GM12878 (cell line): Measurements from ENCODE around the gene ZNF783.
"Not testable (repeated sequence)": the region's sequence is repeated elsewhere in the genome, so short reads cannot be mapped to it uniquely, and the experiment has no call there.

Experiments
- NR2C1 ChIP-seq: fragments of 450-650 bp; IDR thresholded peaks from 2 replicates; pipeline ENCODE4 v1.6.1; 2017; ENCODE audit warnings: antibody characterized with exemption, mild to moderate bottlenecking, moderate library complexity
- POLR2A ChIP-seq: IDR thresholded peaks from 2 replicates; pipeline ENCODE4 v1.6.1; 2011; ENCODE audit warnings: low read depth, mild to moderate bottlenecking, low read length

GRCh38 chr7:149321125-149321905 lies 59.3 kb downstream of the ZNF783 start:
- TF ChIP-seq POLR2A, NR2C1: not testable (repeated sequence)
